Endodermal cell (in vitro differentiated cells): Measurements from ENCODE around the gene LMF1. TPM values are rescaled to one million over a fixed set of nuclear protein-coding genes. Genes with fewer than 3 reads are reported as not detected.
"Not testable (repeated sequence)": the region's sequence is repeated elsewhere in the genome, so short reads cannot be mapped to it uniquely, and the experiment has no call there.

Source experiments
- DNase-seq: peaks from one replicate; pipeline ENCODE4 v3.0.0-alpha.2; 2017
- H3K27ac ChIP-seq: 2 replicates; pipeline ENCODE4 v1.5.1; 2013; ENCODE audit warnings: mild to moderate bottlenecking, low read depth, low read length, moderate library complexity
- H3K27me3 ChIP-seq: 2 replicates; pipeline ENCODE4 v1.6.1; 2013; ENCODE audit warnings: mild to moderate bottlenecking, low read length, moderate library complexity; ENCODE audit not compliant: insufficient read depth, control insufficient read depth, poor library complexity, severe bottlenecking
- H3K36me3 ChIP-seq: 2 replicates; pipeline ENCODE4 v1.7.0; 2013; ENCODE audit warnings: mild to moderate bottlenecking, low read length, moderate library complexity; ENCODE audit not compliant: control insufficient read depth, insufficient read depth
- H3K4me1 ChIP-seq: one replicate; pipeline ENCODE4 v1.7.0; 2013; ENCODE audit warnings: low read length; ENCODE audit not compliant: control insufficient read depth, insufficient read depth
- H3K4me3 ChIP-seq: 2 replicates; pipeline ENCODE4 v1.5.1; 2013; ENCODE audit warnings: mild to moderate bottlenecking, low read length, moderate library complexity
- H3K9ac ChIP-seq: 2 replicates; pipeline ENCODE4 v1.6.1; 2013; ENCODE audit warnings: mild to moderate bottlenecking, low read length, moderate library complexity; ENCODE audit not compliant: poor library complexity, severe bottlenecking; ENCODE audit errors: extremely low read depth
- H3K9me3 ChIP-seq: 2 replicates; pipeline ENCODE4 v1.6.1; 2013; ENCODE audit warnings: mild to moderate bottlenecking, low read length, moderate library complexity; ENCODE audit not compliant: control insufficient read depth
- H3K27ac Mint-ChIP-seq: 2 replicates; pipeline ENCODE4 v1.8.0; 2020; ENCODE audit warnings: mixed read lengths
- H3K27me3 Mint-ChIP-seq: 2 replicates; pipeline ENCODE4 v1.8.0; 2021; ENCODE audit warnings: mild to moderate bottlenecking, mixed read lengths; ENCODE audit not compliant: insufficient read depth
- H3K36me3 Mint-ChIP-seq: 2 replicates; pipeline ENCODE4 v1.8.0; 2020; ENCODE audit warnings: low read depth, mixed read lengths
- H3K4me1 Mint-ChIP-seq: 2 replicates; pipeline ENCODE4 v1.8.0; 2020; ENCODE audit warnings: mixed read lengths
- H3K4me3 Mint-ChIP-seq: 2 replicates; pipeline ENCODE4 v1.8.0; 2020; ENCODE audit warnings: mild to moderate bottlenecking, moderate library complexity, mixed read lengths
- H3K9me3 Mint-ChIP-seq: 2 replicates; pipeline ENCODE4 v1.8.0; 2020; ENCODE audit warnings: mild to moderate bottlenecking, mixed read lengths
- CTCF ChIP-seq: fragments of 200-600 bp; sonication (generic); conservative IDR thresholded peaks from 2 replicates; pipeline ENCODE4 v1.5.0; 2021; ENCODE audit warnings: antibody characterized with exemption, mild to moderate bottlenecking
- WGBS, 2 experiments: methylation state at CpG; one replicate each; pipeline versions ENCODE4 v1.1.5 to v1.1.7; 2013; ENCODE audit warnings: missing lambda C conversion rate in 2 of 2, mixed read lengths in 1 of 2; ENCODE audit not compliant: insufficient coverage in 1 of 2, insufficient read length in 1 of 2; 5-methylcytosine and 5-hydroxymethylcytosine counted together
- total RNA-seq, 2 donors: library from RNA; stranded (reverse); fragmentation: NEBNext Ultra II Directional in 1 of 2; extraction: Animal tissue kit (Norgen Biotek cat#: 25700) in 1 of 2; gene quantifications; 2 replicates in 1 of 2; 3 replicates in 1 of 2; pipeline ENCODE4 v1.2.1, GENCODE V29; 2021

Gene LMF1
- total RNA-seq, 2 donors from 2014 or later: 13.7 to 15.1 TPM

- Mint-ChIP-seq H3K27me3 (peaks cover 3% of the 10 kb centered on the region), H3K36me3 (no peaks in the 10 kb centered on the region), H3K9me3 (peaks cover 23% of the 10 kb centered on the region), H3K4me3 (no peak overlapping the region), H3K4me1 (no peaks in the 10 kb centered on the region), H3K27ac (no peak overlapping the region)
- H3K9me3 ChIP-seq: peaks cover 12% of the 10 kb centered on the region
- no peak for TF ChIP-seq CTCF
- DNase-seq: no peak
- no peaks in the 10 kb centered on the region for H3K27me3 ChIP-seq
- whole genome bisulfite sequencing, 2 experiments: 94 to 95% methylated on average over 14 of the region's 14 CpGs
- H3K9ac ChIP-seq: no peak overlapping the region
- H3K27ac ChIP-seq: no peak overlapping the region
- H3K4me1 ChIP-seq: no peaks in the 10 kb centered on the region
- no peak overlapping the region for H3K4me3 ChIP-seq
- H3K36me3 ChIP-seq: no peaks in the 10 kb centered on the region
Observed at GRCh38 chr16:838741-839140, 132.0 kb downstream of the LMF1 start.

- not testable (repeated sequence) for H3K27me3 Mint-ChIP-seq, H3K27ac Mint-ChIP-seq, H3K27me3 ChIP-seq, H3K27ac ChIP-seq, H3K4me1 ChIP-seq, H3K4me3 ChIP-seq, H3K4me1 Mint-ChIP-seq, H3K36me3 ChIP-seq, H3K9ac ChIP-seq, H3K36me3 Mint-ChIP-seq, DNase-seq, H3K4me3 Mint-ChIP-seq
- H3K9me3 ChIP-seq: peaks cover 12% of the 10 kb centered on the region
- peaks cover 23% of the 10 kb centered on the region for H3K9me3 Mint-ChIP-seq
- 91 to 92% methylated on average over 1 to 3 of the region's 3 CpGs for WGBS, 2 experiments
Observed at GRCh38 chr16:836822-837221, 134.0 kb downstream of the LMF1 start.

GRCh38 chr16:836221-836620, 134.6 kb downstream of the LMF1 start:
- Histone ChIP-seq H3K9me3 (peaks cover 12% of the 10 kb centered on the region), H3K9ac (no peak overlapping the region), H3K27ac (no peak overlapping the region), H3K36me3 (no peaks in the 10 kb centered on the region), H3K27me3 (no peaks in the 10 kb centered on the region), H3K4me1 (no peaks in the 10 kb centered on the region), H3K4me3 (no peak overlapping the region)
- Mint-ChIP-seq H3K4me1 (no peaks in the 10 kb centered on the region), H3K27me3 (peaks cover 3% of the 10 kb centered on the region), H3K4me3 (no peak overlapping the region), H3K27ac (no peak overlapping the region), H3K9me3 (peaks cover 23% of the 10 kb centered on the region), H3K36me3 (no peaks in the 10 kb centered on the region)
- DNase-seq: no peak
- TF ChIP-seq CTCF: no peak
- WGBS, 2 experiments: 89 to 100% methylated on average over 2 to 4 of the region's 4 CpGs

GRCh38 chr16:835373-835772, 135.4 kb downstream of the LMF1 start:
- Histone ChIP-seq H3K4me1 (no peaks in the 10 kb centered on the region), H3K27ac (no peak overlapping the region), H3K9ac (no peak overlapping the region), H3K4me3 (no peak overlapping the region), H3K9me3 (peaks cover 12% of the 10 kb centered on the region), H3K36me3 (no peaks in the 10 kb centered on the region), H3K27me3 (no peaks in the 10 kb centered on the region)
- peaks cover 3% of the 10 kb centered on the region for H3K27me3 Mint-ChIP-seq
- no peaks in the 10 kb centered on the region for H3K4me1 Mint-ChIP-seq
- DNase-seq: no peak
- H3K4me3 Mint-ChIP-seq: no peak overlapping the region
- H3K36me3 Mint-ChIP-seq: no peaks in the 10 kb centered on the region
- TF ChIP-seq CTCF: no peak
- H3K27ac Mint-ChIP-seq: no peak overlapping the region
- peaks cover 23% of the 10 kb centered on the region for H3K9me3 Mint-ChIP-seq
- WGBS, 2 experiments: 90 to 100% methylated on average over 2 to 10 of the region's 10 CpGs
